Glomerular visceral epithelial cell (primary cell): ENCODE results near the gene LYPD5.
"Not testable (repeated sequence)": the region's sequence is repeated elsewhere in the genome, so short reads cannot be mapped to it uniquely, and the experiment has no call there.

Experiments used
- DNase-seq: peaks from one replicate; pipeline ENCODE4 v3.0.0-alpha.2; 2016; ENCODE audit errors: extremely low spot score

Gene LYPD5

GRCh38 chr19:43806401-43806800 lies 4.2 kb upstream of the LYPD5 start:
- DNase-seq: not testable (repeated sequence)

- DNase-seq: no peak
Measured at GRCh38 chr19:43804432-43804831, 2.2 kb upstream of the LYPD5 start.

GRCh38 chr19:43799502-43800142 lies 2.6 kb downstream of the LYPD5 start:
- no peak for DNase-seq

GRCh38 chr19:43798546-43799409 lies 3.5 kb downstream of the LYPD5 start:
- peak; percentile 41 for DNase-seq

- no peak for DNase-seq
Measured at GRCh38 chr19:43798026-43798545, 4.2 kb downstream of the LYPD5 start.

GRCh38 chr19:43797556-43797955 lies 4.7 kb downstream of the LYPD5 start:
- no peak for DNase-seq

- DNase-seq: no peak
Measured at GRCh38 chr19:43797118-43797517, 5.1 kb downstream of the LYPD5 start.

GRCh38 chr19:43790587-43790986 lies 11.7 kb downstream of the LYPD5 start:
- DNase-seq: no peak

GRCh38 chr19:43789029-43789428 lies 13.2 kb downstream of the LYPD5 start:
- peak; percentile 35 for DNase-seq

GRCh38 chr19:43786665-43787064 lies 15.6 kb downstream of the LYPD5 start:
- DNase-seq: no peak

GRCh38 chr19:43784981-43785808 lies 17.1 kb downstream of the LYPD5 start:
- DNase-seq: peak; percentile 75

- peak; percentile 86 for DNase-seq
Measured at GRCh38 chr19:43784241-43784980, 17.8 kb downstream of the LYPD5 start.

GRCh38 chr19:43783636-43784035 lies 18.6 kb downstream of the LYPD5 start:
- no peak for DNase-seq

GRCh38 chr19:43782689-43783231 lies 19.5 kb downstream of the LYPD5 start:
- no peak for DNase-seq

GRCh38 chr19:43782311-43782660 lies 20.0 kb downstream of the LYPD5 start:
- no peak for DNase-seq

GRCh38 chr19:43781630-43782310 lies 20.5 kb downstream of the LYPD5 start:
- no peak for DNase-seq

- DNase-seq: peak; percentile 63
Measured at GRCh38 chr19:43780706-43781525, 21.3 kb downstream of the LYPD5 start, which contains the start of gene KCNN4. KCNN4 (minus strand) TSS chr19:43780973; CDS start chr19:43780861, 112 bp downstream.

- no peak for DNase-seq
Measured at GRCh38 chr19:43779820-43780219, 22.4 kb downstream of the LYPD5 start.

GRCh38 chr19:43779147-43779819 lies 23.0 kb downstream of the LYPD5 start:
- DNase-seq: no peak
